AG09309 (cell line): Measurements from ENCODE around the gene TNFSF9.
"Not testable (repeated sequence)": the region's sequence is repeated elsewhere in the genome, so short reads cannot be mapped to it uniquely, and the experiment has no call there.

Source experiments
- DNase-seq: peaks from one replicate; pipeline ENCODE4 v3.0.0-alpha.2; 2010; ENCODE audit warnings: low read depth
- H3K4me3 ChIP-seq: 2 replicates; pipeline ENCODE4 v1.5.1; 2011; ENCODE audit warnings: mild to moderate bottlenecking, low read depth, low read length, moderate library complexity; ENCODE audit not compliant: control insufficient read depth
- TF ChIP-seq, protein P1 (sequence below): IDR thresholded peaks from 2 replicates; pipeline ENCODE4 v1.5.1; 2011; ENCODE audit warnings: mild to moderate bottlenecking, low read depth, low read length, inconsistent platforms; ENCODE audit not compliant: insufficient read depth, control insufficient read depth; ENCODE audit errors: missing control alignments

The TNFSF9 gene

DNA sequence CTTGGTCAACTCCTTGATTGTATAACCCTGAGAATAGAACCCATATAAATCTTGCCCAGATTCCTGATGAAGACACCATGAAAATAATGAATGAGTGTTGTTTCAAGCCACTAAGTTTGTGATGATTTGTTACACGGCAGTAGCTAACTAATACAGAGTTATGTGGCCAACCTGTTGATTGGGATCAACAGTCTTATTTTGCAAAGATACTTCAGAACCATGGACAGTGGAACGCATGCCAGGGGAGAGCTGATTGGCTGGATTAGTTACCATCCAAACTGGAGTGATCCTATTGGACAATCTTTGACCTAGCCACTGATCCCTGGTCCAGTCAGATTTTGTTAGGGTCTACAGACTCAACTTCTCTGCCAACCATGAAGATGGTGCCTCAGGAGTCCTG is 33.6 kb downstream of the TNFSF9 start:
- no peak overlapping the region for H3K4me3 ChIP-seq
- TF ChIP-seq, protein P1, sequence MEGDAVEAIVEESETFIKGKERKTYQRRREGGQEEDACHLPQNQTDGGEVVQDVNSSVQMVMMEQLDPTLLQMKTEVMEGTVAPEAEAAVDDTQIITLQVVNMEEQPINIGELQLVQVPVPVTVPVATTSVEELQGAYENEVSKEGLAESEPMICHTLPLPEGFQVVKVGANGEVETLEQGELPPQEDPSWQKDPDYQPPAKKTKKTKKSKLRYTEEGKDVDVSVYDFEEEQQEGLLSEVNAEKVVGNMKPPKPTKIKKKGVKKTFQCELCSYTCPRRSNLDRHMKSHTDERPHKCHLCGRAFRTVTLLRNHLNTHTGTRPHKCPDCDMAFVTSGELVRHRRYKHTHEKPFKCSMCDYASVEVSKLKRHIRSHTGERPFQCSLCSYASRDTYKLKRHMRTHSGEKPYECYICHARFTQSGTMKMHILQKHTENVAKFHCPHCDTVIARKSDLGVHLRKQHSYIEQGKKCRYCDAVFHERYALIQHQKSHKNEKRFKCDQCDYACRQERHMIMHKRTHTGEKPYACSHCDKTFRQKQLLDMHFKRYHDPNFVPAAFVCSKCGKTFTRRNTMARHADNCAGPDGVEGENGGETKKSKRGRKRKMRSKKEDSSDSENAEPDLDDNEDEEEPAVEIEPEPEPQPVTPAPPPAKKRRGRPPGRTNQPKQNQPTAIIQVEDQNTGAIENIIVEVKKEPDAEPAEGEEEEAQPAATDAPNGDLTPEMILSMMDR = no peak
- no peak for DNase-seq

DNA sequence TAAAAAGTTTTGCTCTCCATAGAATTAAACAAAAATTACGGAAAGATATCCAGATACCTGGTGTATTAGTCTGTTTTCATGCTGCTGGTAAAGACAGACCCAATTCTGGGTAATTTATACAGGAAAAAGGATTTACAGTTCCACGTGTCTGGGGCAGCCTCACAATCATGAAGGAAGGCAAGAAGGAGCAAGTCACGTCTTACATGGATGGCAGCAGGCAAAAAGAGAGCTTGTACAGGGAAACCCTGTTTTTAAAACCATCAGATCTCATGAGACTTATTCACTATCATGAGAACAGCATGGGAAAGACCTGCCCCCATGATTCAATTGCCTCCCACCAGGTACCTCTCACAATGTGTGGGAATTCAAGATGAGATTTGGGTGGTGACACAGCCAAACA is 35.9 kb downstream of the TNFSF9 start:
- DNase-seq, H3K4me3 ChIP-seq: not testable (repeated sequence)

DNA sequence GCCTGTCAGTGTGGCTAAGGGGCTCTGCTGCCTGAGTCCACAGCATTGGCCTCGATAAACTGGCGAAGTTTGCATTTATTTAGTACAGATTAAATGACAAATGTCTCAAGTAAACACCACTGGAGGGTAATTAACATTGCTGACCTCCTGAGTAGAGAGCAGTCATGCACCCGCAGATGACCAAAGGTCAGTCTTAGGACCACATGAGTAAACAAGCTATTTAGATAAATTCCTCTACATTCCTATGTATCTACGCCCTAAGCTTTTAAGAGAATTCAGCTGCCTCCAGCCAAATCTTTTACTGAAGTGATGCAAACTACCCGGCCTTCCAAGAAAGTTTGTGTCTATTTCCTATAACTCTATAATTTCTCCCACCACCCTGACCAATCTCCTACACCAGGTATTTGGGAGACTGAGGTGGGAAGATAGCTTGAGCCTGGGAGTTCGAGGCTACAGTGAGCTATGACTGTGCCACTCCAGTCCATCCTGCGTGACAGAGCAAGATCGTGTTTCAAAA is 37.2 kb downstream of the TNFSF9 start:
- no peak overlapping the region for H3K4me3 ChIP-seq
- DNase-seq = no peak
- TF ChIP-seq, protein P1 = no peak

DNA sequence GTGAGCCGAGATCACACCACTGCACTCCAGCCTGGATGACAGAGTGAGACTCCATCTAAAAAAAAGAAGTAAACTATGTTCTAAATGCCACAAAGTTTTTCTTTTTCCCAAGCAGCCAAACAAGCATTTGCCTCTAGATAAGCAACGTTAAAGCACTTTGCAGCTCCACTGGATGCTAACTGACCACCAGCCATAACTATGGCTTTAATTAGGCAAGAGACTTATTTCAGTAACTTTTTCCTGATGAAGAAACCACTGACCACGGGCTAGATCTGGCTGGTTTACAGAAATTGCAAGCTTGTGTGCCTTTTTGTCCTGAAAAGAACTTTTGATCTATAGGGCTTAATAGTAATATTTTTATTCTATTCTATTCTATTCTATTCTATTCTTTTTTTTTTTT is 38.0 kb downstream of the TNFSF9 start:
- H3K4me3 ChIP-seq = no peak overlapping the region
- TF ChIP-seq, protein P1 = no peak
- DNase-seq = no peak

DNA sequence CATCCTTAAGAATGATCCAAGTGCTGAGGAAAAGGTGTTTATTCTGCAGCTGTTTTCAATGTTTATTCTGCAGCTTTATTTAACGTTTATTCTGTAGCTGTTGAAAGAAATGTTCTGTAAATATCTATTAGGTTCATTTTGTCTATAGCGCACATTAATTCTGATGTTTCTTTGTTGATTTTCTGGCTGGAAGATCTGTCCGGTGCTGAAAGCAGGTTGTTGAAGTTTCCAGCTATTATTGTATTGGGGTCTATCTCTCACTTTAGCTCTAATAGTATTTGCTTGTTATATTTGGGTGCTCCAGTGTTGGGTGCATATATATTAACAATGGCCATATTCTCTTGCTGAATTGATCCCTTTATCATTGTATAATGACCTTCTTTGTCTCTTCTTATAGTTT is 39.9 kb downstream of the TNFSF9 start:
- no peak overlapping the region for H3K4me3 ChIP-seq
- no peak for DNase-seq
- TF ChIP-seq, protein P1 = no peak

DNA sequence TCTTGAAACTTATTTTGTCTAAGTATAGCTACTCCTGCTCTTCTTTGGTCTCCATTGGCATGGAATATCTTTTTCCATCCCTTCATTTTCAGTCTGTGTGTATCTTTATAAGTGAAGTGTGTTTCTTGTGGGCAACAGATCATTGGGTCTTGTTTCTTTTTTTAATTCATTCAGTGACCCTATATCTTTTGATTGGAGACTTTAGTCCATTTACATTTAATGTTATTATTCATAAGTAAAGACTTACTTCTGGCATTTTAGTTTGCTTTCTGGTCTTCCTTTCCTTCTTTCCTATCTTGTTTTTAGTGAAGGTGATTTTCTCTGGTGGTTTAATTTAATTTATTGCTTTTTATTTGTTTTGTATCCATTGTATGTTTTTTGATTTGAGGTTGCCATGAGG is 40.3 kb downstream of the TNFSF9 start:
- DNase-seq = no peak
- TF ChIP-seq, protein P1 = no peak
- H3K4me3 ChIP-seq = no peak overlapping the region

DNA sequence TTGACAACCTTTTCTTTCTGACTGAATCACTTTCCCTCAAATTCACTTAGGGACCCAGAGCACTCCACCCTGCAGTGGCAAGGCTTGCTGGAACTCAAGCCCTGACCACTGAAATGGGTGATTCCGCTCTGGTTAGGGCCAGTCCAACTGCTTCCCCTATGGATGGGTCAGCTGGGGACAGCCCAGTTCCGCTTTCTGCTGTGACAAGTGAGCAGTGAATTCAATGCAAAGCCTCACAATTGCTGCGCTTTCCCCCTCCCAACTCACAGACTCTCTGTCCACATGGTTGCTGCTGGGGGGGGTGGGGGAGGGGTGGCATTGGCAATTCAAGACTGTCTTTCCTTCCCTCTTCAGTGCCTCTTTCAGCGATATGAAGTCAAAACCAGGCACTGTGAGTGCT is 41.4 kb downstream of the TNFSF9 start:
- TF ChIP-seq, protein P1 = no peak
- H3K4me3 ChIP-seq = no peak overlapping the region
- no peak for DNase-seq
